IPS DF 4.7 (cell line): ENCODE results near the gene CRYGD.

Source experiments
- DNase-seq: peaks from one replicate; pipeline ENCODE4 v3.0.0-alpha.2; 2013; ENCODE audit warnings: low spot score; ENCODE audit errors: extremely low read depth

The CRYGD gene

DNA sequence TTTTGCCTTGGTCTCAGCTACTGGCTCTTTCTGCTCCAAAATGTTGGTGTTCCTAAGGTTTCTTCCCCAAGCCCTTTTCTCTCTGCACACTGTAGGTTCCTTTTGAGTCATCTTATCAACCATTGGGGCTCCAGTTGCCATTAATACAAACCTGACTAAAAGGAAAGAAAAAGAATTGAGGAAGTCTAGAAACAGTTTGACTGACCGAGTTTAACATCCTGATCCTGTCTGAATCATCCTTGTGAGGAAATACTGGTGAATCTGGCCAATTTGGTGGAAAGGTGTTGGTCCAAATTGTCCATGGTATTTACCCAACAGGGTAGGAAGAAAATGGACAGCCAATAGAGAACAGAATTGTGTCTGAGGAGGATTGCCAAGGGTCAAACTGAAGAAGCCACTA, 38.3 kb downstream of the CRYGD start:
- no peak for DNase-seq

DNA sequence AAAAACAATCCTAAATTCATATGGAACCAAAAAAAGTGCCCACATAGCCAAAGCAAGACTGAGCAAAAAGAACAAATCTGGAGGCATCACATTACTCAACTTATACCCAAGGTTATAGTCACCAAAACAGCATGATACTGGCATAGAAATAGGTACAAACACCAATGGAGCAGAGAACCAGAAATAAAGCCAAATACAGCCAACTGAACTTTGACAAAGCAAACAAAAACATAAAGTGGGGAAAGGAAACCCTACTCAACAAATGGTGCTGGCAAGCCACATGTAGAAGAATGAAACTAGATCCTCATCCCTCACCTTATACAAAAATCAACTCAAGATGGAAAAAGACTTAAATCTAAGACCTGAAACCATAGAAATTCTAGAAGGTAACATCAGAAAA, 40.5 kb downstream of the CRYGD start:
- no peak for DNase-seq

DNA sequence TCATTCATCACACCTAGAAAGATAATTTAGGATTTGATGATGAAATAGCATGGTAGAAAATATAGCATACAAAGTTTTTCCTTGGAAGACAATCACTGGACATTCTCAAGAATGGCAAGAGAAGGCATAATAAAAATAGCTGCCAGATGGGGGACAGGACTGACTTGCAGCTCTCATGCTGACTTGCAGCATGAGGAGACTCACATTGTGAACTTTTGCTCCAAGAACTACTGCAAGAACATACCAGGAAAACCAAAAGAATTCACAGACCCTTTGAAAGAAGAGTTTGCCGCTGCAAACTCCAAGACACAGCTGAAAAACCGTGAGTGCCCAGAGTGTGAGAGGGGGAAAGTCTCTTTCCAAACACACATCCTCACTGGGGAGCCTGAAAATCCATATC, 47.0 kb downstream of the CRYGD start:
- DNase-seq: no peak

GRCh38 chr2:208074610-208075356, 49.5 kb downstream of the CRYGD start:
- no peak for DNase-seq

GRCh38 chr2:208072250-208072892, 52.0 kb downstream of the CRYGD start:
- peak; percentile 69 for DNase-seq
